ENCODE results near the gene MEOX1. TPM values are rescaled to one million over a fixed set of nuclear protein-coding genes. Genes with fewer than 3 reads are reported as not detected.

The MEOX1 gene
- total and polyA plus RNA-seq, 2 of the 8 experiments (the other 6 are each of a cell fraction or from before 2014, with no cell fraction given), result not detected

DNA sequence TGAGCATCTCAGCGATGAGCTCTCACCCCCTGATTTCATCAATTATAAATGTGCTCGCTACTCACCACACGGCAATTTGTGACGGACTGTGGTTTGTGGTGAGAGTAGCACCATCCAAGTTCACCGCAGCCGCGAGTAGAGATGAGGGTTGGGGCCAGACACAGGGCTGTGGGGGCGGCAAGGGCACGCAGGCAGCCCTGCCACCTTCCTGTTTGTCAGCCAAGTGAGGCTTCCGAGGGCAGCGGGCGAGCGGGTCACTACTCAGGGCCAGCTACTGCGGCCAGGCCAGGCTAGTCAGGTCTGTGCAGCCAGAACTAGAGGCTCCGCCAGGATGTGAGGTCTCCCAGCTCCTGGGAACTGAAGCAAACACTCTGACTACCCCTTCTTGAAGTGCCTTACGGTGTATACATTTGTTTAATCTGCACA, 39.6 kb upstream of the MEOX1 start (continued):
- TF ChIP-seq RBBP5 (IDR thresholded peaks at IDR 0.05; ENCODE audit: borderline replicate concordance, low read depth, low read length), result no peak
- TF ChIP-seq, protein P1, sequence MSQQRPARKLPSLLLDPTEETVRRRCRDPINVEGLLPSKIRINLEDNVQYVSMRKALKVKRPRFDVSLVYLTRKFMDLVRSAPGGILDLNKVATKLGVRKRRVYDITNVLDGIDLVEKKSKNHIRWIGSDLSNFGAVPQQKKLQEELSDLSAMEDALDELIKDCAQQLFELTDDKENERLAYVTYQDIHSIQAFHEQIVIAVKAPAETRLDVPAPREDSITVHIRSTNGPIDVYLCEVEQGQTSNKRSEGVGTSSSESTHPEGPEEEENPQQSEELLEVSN (IDR thresholded peaks at IDR 0.05), result no peak
